GM12874 (cell line): ENCODE data around the gene AKAP12.

Source experiments
- TF ChIP-seq, protein P1 (sequence below): IDR thresholded peaks from 2 replicates; pipeline ENCODE4 v1.5.1; 2011; ENCODE audit warnings: low read depth, mild to moderate bottlenecking, control low read depth, low read length, moderate library complexity; ENCODE audit not compliant: insufficient read depth

AKAP12 gene, protein sequence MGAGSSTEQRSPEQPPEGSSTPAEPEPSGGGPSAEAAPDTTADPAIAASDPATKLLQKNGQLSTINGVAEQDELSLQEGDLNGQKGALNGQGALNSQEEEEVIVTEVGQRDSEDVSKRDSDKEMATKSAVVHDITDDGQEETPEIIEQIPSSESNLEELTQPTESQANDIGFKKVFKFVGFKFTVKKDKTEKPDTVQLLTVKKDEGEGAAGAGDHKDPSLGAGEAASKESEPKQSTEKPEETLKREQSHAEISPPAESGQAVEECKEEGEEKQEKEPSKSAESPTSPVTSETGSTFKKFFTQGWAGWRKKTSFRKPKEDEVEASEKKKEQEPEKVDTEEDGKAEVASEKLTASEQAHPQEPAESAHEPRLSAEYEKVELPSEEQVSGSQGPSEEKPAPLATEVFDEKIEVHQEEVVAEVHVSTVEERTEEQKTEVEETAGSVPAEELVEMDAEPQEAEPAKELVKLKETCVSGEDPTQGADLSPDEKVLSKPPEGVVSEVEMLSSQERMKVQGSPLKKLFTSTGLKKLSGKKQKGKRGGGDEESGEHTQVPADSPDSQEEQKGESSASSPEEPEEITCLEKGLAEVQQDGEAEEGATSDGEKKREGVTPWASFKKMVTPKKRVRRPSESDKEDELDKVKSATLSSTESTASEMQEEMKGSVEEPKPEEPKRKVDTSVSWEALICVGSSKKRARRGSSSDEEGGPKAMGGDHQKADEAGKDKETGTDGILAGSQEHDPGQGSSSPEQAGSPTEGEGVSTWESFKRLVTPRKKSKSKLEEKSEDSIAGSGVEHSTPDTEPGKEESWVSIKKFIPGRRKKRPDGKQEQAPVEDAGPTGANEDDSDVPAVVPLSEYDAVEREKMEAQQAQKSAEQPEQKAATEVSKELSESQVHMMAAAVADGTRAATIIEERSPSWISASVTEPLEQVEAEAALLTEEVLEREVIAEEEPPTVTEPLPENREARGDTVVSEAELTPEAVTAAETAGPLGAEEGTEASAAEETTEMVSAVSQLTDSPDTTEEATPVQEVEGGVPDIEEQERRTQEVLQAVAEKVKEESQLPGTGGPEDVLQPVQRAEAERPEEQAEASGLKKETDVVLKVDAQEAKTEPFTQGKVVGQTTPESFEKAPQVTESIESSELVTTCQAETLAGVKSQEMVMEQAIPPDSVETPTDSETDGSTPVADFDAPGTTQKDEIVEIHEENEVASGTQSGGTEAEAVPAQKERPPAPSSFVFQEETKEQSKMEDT (N-terminal part only)

DNA sequence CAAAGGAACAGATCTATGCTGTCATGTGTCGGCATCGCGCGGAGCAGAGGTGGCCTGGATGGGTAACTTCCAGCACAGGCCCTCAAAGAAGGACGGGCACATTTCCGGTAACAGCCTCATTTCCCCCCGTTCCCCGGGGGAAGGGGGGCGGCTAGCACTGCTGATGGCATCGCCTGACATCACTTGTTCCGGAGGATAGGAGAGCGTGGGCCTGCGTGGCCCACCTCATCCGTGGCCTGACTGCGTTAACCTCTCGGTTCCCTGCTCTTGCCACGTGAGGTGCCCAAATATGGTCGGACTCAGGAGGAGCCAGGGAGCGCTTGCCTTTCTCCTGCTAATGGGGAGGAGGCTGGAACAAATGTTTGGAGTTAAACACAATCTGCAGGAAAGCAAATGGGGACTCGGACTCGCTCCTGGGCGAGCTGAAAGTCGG is at the start of gene AKAP12:
Gene AKAP12, plus strand, starts transcription at position 365 of the 433 bp plus-strand sequence. CDS start 596 bp downstream, outside the sequence.
- TF ChIP-seq, protein P1, sequence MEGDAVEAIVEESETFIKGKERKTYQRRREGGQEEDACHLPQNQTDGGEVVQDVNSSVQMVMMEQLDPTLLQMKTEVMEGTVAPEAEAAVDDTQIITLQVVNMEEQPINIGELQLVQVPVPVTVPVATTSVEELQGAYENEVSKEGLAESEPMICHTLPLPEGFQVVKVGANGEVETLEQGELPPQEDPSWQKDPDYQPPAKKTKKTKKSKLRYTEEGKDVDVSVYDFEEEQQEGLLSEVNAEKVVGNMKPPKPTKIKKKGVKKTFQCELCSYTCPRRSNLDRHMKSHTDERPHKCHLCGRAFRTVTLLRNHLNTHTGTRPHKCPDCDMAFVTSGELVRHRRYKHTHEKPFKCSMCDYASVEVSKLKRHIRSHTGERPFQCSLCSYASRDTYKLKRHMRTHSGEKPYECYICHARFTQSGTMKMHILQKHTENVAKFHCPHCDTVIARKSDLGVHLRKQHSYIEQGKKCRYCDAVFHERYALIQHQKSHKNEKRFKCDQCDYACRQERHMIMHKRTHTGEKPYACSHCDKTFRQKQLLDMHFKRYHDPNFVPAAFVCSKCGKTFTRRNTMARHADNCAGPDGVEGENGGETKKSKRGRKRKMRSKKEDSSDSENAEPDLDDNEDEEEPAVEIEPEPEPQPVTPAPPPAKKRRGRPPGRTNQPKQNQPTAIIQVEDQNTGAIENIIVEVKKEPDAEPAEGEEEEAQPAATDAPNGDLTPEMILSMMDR: no peak

DNA sequence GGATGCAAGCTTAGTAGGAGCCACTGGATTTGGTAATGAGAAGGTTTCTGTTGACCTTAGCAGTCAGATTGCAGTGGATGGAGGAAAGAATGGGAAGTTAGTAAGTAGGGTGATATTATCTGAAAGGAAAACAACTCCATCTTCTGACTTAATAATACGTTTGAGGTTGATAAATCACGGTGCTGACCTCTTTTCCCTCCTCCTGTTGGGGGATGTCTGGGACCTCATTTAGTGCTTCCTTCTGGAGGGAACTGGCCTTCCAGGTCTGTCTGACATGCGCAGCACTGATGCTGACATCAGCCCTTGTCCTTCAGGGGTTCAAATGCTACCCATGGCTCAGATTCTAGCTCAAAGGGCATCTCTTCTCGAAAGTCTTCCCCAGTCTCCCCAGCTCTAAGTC is 48.2 kb upstream of the AKAP12 start:
- TF ChIP-seq, protein P1: no peak

DNA sequence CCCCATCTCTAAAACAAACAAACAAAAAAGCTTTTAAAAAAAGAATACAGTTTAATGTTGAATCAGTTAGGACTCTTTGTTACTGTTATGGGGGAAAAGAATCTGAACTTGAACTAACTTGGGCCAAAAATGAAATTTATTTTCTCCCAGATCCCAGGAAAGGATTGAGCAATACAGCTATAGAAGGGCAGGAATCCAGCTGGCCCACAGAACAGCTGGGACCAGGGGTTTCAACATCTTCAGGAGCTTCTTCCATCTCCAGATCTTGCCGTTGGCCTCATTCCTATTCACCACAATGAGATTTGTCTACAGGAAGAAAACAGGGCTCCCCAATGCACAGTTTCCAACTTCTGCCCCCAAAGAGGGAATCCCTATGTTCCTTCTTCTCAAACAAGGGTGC is 43.2 kb upstream of the AKAP12 start:
- TF ChIP-seq, protein P1: no peak

DNA sequence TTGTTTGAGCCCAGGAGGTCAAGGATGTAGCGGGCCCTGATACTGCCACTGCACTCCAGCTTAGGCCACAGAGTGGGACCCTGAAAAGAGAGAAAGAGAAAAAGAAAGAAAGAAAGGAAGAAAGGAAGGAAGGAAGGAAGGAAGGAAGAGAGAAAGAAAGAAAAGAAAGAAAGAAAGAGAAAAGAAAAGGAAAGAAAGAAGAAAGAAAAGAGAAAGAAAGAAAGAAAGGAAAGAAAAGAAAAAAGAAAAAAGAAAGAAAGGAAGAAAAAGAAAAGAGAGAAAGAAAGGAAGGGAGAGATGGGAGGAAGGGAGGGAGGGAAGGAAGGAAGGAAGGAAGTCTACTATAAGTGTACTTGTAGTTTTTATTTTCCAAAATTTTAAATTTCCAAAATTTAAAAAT is 42.2 kb upstream of the AKAP12 start:
- TF ChIP-seq, protein P1: no peak

DNA sequence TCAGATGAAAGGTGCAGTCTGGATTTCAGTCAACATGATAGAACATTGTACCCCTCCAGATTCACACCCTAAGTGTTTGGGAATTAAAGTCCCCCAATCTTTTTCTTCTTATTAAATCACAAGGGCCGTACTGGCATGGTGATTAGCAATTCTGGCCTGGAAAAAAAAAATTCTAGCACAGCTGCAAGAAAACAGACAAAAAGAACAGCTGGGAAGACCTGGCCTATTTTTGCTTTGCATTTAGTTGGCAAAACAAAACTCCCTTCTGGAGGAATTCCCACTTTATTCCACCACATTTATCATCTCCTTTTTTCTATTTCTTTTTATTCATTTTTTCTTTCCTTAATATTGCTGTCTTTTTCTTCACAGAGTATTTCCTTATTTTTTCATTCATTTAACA is 39.8 kb upstream of the AKAP12 start:
- TF ChIP-seq, protein P1: no peak

DNA sequence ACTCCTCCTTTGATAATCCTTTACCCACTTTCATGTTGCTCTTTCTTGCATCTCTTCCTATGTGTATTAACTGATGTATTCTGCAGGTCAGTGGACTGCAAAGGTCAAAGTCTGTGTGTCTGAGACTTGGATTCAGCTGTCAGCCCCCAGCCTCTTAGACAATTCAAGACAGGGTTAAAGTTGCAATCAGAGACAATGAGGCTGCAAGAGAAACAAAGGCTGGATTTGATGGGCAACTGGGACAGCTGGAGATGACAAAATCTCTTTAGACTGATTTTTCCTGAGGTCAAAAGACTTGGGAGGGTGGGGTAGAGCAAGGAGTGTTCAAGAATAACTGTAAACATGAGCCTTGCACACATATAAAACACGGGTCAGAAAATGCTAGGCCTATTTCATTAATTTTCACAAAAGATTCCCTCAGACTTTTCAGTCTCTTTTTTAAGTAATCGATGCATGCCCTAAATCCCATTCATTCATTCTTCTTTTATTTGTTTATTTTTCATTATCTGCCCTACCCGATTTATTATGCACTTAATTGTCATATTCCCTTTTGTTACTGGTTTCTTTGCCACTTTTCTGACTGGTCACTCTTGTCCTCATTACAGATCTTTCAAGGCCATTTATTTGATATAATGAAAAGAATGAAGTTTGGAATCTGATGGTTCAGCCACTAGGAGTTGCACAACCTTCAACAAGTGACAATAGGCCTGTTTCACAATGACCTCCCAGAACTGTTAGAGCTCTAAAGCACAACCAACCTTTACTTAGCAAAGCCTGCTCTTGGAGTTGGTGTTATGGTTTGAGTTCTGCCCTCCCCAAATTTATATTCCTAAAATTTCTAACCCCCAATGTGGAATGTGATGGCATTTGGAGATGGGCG is 33.8 kb upstream of the AKAP12 start:
- TF ChIP-seq, protein P1: no peak
